ENCODE measurements around the gene JAG2.

DNA sequence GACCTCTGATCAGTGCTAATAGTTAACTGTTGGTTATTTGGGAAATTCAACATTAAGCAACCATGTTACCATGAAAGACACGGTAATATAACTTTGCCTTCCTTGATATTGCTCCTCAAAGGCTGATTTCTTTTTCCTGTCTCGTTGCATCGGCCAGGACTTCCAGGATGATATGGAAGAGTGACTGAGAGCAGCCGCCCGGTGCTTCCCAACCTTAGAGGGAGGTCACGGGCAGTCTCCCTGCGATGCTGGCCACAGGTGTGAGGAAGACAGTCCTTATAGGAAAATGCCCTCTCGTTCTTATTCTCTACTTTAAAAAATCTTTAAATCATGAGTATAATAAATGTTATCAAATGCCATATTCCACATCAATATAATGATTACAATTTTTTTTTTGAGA, 70.3 kb downstream of the JAG2 start:
- TF ChIP-seq, protein P1, sequence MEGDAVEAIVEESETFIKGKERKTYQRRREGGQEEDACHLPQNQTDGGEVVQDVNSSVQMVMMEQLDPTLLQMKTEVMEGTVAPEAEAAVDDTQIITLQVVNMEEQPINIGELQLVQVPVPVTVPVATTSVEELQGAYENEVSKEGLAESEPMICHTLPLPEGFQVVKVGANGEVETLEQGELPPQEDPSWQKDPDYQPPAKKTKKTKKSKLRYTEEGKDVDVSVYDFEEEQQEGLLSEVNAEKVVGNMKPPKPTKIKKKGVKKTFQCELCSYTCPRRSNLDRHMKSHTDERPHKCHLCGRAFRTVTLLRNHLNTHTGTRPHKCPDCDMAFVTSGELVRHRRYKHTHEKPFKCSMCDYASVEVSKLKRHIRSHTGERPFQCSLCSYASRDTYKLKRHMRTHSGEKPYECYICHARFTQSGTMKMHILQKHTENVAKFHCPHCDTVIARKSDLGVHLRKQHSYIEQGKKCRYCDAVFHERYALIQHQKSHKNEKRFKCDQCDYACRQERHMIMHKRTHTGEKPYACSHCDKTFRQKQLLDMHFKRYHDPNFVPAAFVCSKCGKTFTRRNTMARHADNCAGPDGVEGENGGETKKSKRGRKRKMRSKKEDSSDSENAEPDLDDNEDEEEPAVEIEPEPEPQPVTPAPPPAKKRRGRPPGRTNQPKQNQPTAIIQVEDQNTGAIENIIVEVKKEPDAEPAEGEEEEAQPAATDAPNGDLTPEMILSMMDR (IDR thresholded peaks at IDR 0.05; ENCODE audit: insufficient read depth, low read length), result no peak
- TF ChIP-seq POLR2AphosphoS5 (IDR thresholded peaks at IDR 0.05; ENCODE audit: low read depth) (no peak), REST (IDR thresholded peaks at IDR 0.05; ENCODE audit: insufficient replicate concordance, low read depth) (no peak)

All from HL-60 (cell line).